Stimulated activated CD4-positive, alpha-beta T cell treated with anti-CD3 and anti-CD28 coated beads, Interleukin-4, amount 100 ng/mL, for 48 hours (primary cell): Measurements from ENCODE around the gene KIAA1191.

Source experiments
- DNase-seq, 2 donors: peaks; one replicate each; pipeline ENCODE4 v3.0.0-alpha.2; 2020; ENCODE audit warnings: low read depth in 2 of 2

The KIAA1191 gene

DNA sequence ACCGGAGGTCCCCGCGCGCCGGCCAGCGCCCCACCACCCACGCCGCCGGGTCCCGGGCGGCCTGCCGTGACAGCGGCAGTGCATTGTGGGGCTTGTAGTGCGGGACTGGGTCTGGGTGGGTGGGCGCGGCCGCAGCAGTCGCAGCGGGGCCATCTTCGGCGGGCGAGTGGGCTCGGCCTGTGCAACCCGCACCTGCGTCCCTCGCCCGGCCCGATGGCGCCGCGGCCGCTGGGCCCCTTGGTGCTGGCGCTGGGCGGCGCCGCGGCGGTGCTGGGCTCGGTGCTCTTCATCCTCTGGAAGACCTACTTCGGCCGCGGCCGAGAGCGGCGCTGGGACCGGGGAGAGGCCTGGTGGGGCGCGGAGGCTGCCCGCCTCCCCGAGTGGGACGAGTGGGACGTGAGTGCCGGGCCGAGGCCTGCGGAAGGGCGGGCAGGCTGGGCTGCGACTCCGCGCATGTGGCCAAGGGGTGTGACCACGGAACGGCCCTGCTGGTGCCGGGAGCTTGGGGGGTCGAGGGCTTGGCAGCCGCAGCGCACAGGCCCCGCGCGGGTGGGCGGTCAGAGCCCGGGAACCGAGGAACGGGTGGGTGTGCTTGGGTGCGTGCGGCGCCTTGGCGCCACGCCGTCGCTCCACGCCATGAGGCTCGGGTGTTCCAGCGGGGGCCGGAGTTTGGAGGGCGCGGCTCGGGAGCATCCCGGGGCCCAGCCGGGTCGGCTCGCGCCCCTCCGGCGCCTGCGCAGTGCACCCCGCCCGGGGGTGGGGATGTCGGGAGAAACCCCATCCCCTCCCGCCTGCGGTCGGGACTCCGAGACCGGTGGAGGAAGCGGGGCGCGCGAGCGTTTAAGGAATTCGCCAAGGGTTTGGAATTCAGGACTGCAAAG lies 4.0 kb upstream of the KIAA1191 start, which contains the start of gene ARL10:
TSS of gene ARL10 (plus strand) at position 137 of the 881 bp plus-strand sequence. CDS start at position 214, 77 bp downstream.
- peak; percentile 54 to 62 for DNase-seq

GRCh38 chr5:176364765-176365350 lies 3.3 kb upstream of the KIAA1191 start:
- no peak for DNase-seq

DNA sequence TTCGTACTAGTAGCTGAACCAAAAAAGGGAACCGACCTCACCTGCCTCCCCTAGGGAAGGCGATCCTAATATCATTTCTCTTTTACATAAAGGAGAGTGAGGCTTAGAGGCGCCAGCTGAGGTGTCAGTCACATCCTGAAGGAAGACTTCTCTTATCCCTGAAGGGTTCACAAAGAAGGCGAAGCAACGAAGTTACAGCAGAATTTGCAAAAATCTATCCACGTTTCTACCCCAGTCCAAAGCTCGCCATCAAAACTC lies 598 bp upstream of the KIAA1191 start:
- no peak for DNase-seq

DNA sequence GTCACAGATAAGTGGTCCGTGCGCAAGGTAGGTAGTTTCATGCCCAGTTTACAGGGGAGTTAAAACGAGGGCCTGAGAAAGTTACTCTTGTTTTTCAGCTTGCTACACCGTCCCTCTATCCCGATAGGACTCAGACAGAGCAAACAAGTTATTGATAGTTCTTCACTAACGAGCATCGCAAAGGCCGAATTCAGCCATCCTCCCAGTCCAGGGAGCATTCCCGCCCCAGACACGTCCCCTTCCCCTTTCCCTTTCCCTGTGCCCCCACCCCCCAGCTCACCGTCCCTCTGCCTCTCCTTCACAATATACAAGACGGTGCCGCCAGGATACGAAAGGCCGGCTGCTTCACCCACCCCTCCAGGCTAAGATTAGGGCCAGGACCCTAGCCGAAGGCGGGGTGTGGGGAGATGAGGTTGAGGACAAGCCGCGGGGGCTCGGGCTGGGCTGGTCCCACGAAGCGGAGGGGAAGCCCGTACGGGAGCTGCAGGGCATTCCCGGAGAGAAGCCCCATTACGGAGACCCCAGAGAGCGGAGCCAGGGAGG lies 599 bp downstream of the KIAA1191 start:
- no peak for DNase-seq

- DNase-seq, result no peak
Observed at GRCh38 chr5:176359658-176360057, 1.9 kb downstream of the KIAA1191 start.

GRCh38 chr5:176356179-176356566 lies 5.4 kb downstream of the KIAA1191 start:
- DNase-seq, result no peak

GRCh38 chr5:176355400-176356178 lies 6.0 kb downstream of the KIAA1191 start:
- DNase-seq, result no peak

DNA sequence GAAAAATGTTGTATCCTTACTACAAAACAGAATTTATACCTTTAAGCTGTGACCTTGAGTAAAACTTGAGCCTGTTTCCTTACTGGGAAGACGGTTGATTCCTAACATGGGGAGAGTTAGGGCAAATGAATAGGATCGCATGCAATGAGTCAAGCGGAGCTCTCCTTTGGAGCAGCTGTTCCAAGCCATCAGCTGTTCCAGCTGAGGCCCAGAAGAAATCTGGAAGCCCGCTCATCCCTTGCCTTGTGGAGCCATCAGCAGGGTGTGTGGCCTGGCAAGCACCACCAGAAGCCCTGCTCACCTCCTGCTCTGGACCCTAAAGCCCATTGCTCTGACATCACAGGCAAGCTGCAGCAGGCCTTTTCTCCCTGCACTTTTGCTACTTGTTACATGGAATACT lies 8.0 kb downstream of the KIAA1191 start:
- no peak for DNase-seq

DNA sequence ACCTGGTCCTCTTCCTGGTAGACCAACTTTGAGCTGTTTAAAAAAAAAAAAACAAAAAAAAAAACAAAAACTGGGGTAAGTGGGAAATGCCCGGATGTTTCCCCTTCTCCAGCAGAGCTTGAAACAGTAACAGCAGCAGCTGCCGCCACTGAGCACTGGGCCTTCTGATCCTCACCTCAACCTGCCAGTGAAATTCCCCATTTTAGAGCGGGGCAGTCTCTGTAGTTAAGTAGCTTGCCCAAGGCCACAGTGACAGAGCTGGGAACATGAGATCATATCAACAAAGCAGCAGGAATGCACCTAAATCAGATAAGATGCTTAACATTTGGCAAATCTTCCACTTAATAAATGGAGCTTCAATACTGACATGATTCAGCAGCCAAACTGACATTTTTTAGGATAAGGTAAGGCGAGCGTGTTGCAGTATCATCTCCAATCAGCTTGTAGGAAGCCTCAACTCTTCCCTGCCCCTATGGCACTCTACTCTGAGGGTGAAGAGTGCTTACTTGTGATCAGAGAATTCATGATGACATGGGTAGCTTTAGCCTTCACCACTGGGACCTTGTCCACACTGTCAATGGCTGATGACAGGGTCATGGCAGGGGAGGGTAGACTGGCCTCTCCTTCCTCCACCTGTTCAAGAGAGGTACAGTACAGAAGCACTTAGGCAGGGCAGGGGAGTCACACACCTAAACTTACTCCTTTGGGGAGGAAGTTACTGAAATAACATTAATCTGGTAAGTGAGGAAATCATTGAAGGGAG lies 9.3 kb downstream of the KIAA1191 start:
- DNase-seq, result no peak

DNA sequence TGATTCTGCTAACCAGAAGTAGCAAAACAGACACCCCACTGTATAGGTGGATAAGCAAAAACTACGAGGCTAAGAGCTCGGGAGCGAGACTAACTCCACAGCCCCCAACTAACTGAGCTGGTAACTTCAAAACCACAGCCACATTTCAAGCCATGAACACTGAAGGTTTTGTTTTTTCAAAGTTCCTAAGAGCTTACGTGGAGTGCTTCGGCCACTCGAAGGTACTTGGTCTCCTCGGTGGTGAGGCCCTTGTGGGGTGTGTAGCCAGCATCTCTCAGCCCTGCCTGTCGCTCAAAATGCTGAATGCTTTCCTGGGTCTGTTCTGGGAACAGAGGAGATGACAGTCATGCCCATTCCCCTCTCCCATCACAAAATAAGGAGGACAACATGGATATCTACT lies 11.1 kb downstream of the KIAA1191 start:
- no peak for DNase-seq

DNA sequence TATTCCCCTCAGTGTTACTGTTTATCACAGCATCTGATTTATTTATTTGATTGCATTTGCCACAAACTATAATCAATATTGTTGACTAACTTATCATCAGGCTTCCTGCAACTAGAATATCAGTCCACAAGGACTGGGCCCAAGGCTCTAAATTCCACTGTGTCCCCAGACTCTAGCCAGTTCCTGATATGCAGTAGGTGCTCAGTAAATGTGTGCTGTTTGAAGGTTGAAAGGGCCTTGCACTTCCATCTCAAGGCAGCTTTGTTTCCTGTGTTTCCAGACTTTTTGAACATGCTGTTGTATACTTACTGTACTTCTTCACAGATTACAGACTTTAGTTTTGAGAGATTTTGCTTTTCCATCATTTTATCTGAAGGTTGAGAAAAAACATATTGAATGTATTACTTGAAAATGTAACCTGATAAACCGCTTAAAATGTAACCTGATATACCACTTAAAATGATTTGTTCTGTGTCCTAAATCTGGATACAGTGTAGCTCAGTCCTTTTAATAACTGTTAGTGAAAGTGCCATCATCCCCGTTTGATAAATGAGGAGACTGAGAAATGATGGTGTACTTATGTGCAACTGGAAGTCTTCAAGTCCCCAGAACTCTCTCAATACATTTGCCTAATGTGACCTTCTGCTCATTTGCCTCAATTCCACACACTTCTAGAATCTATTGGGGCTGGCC lies 18.7 kb downstream of the KIAA1191 start:
- DNase-seq, result no peak

GRCh38 chr5:176342158-176342483 lies 19.4 kb downstream of the KIAA1191 start:
- DNase-seq, result no peak

DNA sequence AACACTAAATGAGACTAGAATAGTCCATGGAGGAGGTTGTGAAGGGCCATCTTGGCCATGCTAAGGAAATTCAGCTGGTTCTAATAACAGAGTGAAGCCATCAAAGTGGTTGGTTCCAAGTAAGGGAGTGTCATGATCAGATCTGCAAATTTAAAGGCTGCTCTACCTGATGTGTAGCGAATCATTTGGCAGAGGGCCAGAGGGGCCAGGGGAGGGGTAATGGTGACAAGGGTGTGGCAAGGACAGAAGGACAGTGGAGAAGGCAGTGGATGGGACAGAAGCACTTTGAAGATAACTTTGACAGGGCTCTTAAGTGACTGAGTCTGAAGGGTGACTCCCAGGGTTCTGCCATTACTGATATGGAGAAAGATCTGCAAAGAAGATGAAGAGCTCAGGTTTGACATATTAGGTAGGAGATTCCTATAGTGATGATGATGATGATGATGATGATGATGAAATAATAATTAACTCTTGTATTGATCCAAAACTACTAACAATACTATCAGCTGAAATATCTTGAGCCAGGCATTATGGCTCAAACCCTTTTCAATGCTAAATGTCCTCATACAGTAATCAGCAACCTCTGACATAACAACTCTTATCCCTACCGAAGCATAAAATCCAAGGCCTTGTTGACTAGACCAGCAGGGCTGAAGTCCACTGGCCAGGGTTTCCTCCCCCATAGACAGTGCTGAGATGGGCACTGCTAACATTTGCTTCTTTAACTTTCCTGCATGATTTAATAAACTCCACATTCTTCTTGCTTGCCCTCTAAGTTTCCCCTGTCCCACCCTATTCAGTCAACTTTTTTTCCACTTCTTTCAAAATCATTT lies 20.0 kb downstream of the KIAA1191 start:
- no peak for DNase-seq

DNA sequence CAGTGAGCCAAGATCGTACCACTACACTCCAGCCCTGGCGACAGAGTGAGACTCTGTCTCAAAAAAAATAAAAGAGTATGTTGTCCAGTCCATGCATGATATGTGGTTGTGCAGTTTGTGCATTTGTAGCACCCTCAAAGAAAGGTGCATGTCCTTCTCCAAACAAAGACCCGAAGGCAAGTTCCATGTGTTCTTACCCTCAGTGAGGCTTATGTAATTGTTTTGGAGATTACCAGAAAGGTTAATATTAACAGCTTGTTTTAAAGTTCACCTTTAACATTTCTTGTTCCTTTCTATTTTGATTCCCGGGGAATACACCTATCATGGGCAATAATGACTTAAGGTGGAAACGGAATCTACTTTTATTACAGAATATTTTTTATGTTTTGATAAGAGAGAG lies 22.3 kb downstream of the KIAA1191 start:
- no peak for DNase-seq

DNA sequence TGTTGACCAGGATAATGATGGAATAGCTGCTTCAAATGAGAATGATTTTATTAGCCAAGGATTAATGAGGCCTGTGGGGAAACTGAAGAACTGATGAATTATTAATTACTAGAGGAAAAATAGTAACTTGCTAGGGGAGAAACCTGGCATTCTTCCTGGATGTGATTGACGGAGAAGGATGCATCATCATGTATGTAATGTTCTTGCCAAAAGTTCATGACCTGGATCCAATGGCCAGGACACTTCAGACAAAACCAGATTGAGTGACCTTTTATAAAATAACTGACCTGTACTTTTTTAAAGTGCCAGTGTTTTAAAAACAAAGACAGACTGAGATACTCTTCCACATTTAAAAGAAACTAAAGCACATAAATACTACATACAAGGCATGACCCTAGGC lies 23.7 kb downstream of the KIAA1191 start:
- no peak for DNase-seq

DNA sequence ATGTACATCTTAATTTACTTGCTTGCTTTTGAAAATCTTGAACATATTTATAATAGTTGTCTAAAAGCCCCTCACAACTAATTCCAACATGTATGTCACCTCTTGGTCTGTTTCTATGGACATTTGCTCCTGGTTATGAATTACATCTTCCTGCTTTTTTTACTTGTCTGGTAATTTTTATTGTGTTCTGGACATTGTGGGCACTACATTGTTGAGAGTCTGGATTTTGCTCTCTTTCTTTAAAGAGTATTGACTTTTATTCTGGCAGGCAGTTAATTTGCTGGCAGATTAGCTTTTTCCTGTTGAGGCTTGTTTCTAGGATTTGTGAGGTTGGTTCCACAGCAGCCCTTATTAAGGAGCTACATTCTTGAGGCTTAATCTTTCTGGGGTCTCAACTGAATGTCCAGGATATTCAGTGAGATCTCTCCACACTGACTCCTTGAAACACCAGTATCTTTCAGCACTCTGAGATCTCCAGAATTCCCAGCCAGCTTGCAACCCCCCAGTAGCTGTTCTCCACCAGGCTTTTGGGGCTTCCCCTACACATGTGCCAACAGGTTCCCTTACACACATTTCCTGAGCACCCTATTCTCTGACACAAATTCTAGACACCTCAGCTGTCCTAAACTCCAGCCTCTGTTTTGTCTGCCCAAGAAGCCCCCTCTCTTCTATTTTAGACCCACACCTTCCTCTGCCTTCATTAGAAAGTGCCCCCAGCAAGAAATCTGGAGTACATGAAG lies 27.4 kb downstream of the KIAA1191 start:
- DNase-seq, result no peak

GRCh38 chr5:176320577-176320976 lies 41.0 kb downstream of the KIAA1191 start:
- DNase-seq, result no peak

DNA sequence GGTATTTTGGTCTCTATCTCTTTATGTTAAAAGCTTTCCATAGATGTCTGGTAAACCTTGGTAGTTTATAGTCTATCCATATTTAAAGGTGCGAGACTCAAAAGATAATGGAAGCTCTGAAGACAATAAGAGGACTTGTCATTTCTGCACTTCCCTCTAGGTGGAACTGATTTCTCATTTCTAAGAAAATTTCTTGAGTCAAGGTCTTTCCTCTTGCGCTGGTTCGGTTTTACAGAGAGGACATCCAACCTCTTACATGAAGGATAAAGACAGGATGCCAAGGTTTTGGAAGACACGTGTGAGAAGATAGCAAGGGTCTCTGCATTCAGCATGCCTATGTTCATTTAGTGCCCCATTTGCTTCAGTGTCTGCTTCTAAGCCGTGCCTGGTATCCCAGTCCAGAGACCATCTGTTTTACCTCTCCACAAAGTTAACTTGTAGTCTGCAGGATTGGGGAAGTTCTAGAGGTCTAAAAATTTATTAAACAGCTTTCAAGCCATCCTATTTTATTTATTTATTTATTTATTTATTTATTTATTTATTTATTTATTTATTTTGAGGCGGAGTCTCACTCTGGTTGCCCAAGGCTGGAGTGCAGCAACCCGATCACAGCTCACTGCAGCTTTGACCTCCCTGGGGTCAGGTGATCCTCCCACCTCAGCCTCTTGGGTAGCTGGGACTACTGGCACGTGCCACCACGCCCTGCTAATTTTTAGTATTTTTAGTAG lies 41.6 kb downstream of the KIAA1191 start:
- DNase-seq, result no peak
